ENCODE results near the gene MRM2.

The MRM2 gene

DNA sequence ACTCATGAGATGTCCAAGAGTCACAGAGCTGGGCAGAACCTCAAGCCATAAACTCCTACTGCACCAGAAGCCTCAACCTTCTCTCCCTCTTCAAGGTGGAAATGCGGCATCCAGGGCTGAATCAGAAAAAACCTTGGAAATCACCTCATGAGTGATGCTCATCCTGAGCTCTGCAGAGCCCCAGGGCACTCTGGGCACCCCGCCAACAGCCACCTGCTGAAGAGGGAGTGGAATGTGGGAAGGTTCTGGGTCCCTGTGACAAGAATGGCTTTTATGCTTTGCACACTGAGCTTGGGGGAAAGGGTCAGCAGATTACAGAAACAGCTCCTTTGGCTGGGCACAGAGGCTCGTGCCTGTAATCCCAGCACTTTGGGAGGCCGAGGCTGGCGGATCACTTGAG lies 18.8 kb upstream of the MRM2 start:
- H3K4me2 ChIP-seq: no peak overlapping the region
- no peak overlapping the region for H3K27ac ChIP-seq
- H3K27me3 ChIP-seq (ENCODE audit: insufficient read depth, low read depth): no peaks in the 10 kb centered on the region
- no peaks in the 10 kb centered on the region for H3K79me2 ChIP-seq (ENCODE audit: insufficient read depth, low read depth)
- no peaks in the 10 kb centered on the region for H3K4me1 ChIP-seq (ENCODE audit: low read depth, poor library complexity, severe bottlenecking)
- no peak overlapping the region for H2AFZ ChIP-seq (ENCODE audit: low read depth)
- TF ChIP-seq, protein P1, sequence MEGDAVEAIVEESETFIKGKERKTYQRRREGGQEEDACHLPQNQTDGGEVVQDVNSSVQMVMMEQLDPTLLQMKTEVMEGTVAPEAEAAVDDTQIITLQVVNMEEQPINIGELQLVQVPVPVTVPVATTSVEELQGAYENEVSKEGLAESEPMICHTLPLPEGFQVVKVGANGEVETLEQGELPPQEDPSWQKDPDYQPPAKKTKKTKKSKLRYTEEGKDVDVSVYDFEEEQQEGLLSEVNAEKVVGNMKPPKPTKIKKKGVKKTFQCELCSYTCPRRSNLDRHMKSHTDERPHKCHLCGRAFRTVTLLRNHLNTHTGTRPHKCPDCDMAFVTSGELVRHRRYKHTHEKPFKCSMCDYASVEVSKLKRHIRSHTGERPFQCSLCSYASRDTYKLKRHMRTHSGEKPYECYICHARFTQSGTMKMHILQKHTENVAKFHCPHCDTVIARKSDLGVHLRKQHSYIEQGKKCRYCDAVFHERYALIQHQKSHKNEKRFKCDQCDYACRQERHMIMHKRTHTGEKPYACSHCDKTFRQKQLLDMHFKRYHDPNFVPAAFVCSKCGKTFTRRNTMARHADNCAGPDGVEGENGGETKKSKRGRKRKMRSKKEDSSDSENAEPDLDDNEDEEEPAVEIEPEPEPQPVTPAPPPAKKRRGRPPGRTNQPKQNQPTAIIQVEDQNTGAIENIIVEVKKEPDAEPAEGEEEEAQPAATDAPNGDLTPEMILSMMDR (conservative IDR thresholded peaks at IDR 0.05; ENCODE audit: low read depth, low read length): no peak
- H3K9ac ChIP-seq: no peak overlapping the region
- no peaks in the 10 kb centered on the region for H4K20me1 ChIP-seq (ENCODE audit: insufficient read depth)
- H3K4me3 ChIP-seq (IDR thresholded peaks at IDR 0.05; ENCODE audit: insufficient read depth, low read depth, low read length): no peak overlapping the region
- no peaks in the 10 kb centered on the region for H3K36me3 ChIP-seq (ENCODE audit: insufficient read depth)

DNA sequence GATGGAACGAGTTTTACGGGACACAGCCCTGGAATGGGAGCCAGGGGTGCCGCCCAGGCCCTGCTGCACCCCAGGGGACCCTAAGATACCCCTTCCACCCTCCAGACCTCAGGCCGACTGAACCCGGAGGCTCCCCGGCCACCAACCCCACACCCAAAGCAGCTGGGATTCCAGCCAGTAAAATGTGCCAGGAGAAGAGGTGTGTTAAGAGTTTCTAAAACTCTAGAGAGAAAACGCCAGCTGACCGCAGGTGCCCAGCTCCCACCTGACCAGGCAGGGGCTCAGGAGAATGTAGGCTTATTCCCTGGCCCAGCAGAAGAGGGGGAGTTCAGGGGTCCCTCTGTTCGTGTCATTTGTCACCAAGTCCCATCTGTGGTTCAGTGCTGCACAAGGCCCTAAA lies 17.5 kb upstream of the MRM2 start:
- no peak overlapping the region for H3K27ac ChIP-seq
- no peaks in the 10 kb centered on the region for H3K27me3 ChIP-seq (ENCODE audit: insufficient read depth, low read depth)
- no peak overlapping the region for H3K9ac ChIP-seq
- no peaks in the 10 kb centered on the region for H3K36me3 ChIP-seq (ENCODE audit: insufficient read depth)
- TF ChIP-seq, protein P1 (conservative IDR thresholded peaks at IDR 0.05; ENCODE audit: low read depth, low read length): no peak
- no peak overlapping the region for H3K4me3 ChIP-seq (IDR thresholded peaks at IDR 0.05; ENCODE audit: insufficient read depth, low read depth, low read length)
- H3K4me1 ChIP-seq (ENCODE audit: low read depth, poor library complexity, severe bottlenecking): no peaks in the 10 kb centered on the region
- H2AFZ ChIP-seq (ENCODE audit: low read depth): no peak overlapping the region
- no peak overlapping the region for H3K4me2 ChIP-seq
- no peaks in the 10 kb centered on the region for H4K20me1 ChIP-seq (ENCODE audit: insufficient read depth)
- H3K79me2 ChIP-seq (ENCODE audit: insufficient read depth, low read depth): no peaks in the 10 kb centered on the region

GRCh38 chr7:2258661-2259365 lies 16.8 kb upstream of the MRM2 start:
- H3K4me2 ChIP-seq: no peak overlapping the region
- TF ChIP-seq, protein P1 (conservative IDR thresholded peaks at IDR 0.05; ENCODE audit: low read depth, low read length): no peak
- H3K79me2 ChIP-seq (ENCODE audit: insufficient read depth, low read depth): no peaks in the 10 kb centered on the region
- H3K4me1 ChIP-seq (ENCODE audit: low read depth, poor library complexity, severe bottlenecking): no peaks in the 10 kb centered on the region
- H2AFZ ChIP-seq (ENCODE audit: low read depth): no peak overlapping the region
- no peak overlapping the region for H3K27ac ChIP-seq
- H3K27me3 ChIP-seq (ENCODE audit: insufficient read depth, low read depth): no peaks in the 10 kb centered on the region
- H3K4me3 ChIP-seq (IDR thresholded peaks at IDR 0.05; ENCODE audit: insufficient read depth, low read depth, low read length): no peak overlapping the region
- no peaks in the 10 kb centered on the region for H4K20me1 ChIP-seq (ENCODE audit: insufficient read depth)
- H3K36me3 ChIP-seq (ENCODE audit: insufficient read depth): no peaks in the 10 kb centered on the region
- H3K9ac ChIP-seq: no peak overlapping the region

- no peak overlapping the region for H3K9ac ChIP-seq
- no peaks in the 10 kb centered on the region for H3K36me3 ChIP-seq (ENCODE audit: insufficient read depth)
- H2AFZ ChIP-seq (ENCODE audit: low read depth): no peak overlapping the region
- TF ChIP-seq, protein P1 (conservative IDR thresholded peaks at IDR 0.05; ENCODE audit: low read depth, low read length): no peak
- no peaks in the 10 kb centered on the region for H4K20me1 ChIP-seq (ENCODE audit: insufficient read depth)
- H3K27me3 ChIP-seq (ENCODE audit: insufficient read depth, low read depth): no peaks in the 10 kb centered on the region
- H3K27ac ChIP-seq: no peak overlapping the region
- H3K4me3 ChIP-seq (IDR thresholded peaks at IDR 0.05; ENCODE audit: insufficient read depth, low read depth, low read length): no peak overlapping the region
- no peaks in the 10 kb centered on the region for H3K79me2 ChIP-seq (ENCODE audit: insufficient read depth, low read depth)
- H3K4me2 ChIP-seq: no peak overlapping the region
- no peaks in the 10 kb centered on the region for H3K4me1 ChIP-seq (ENCODE audit: low read depth, poor library complexity, severe bottlenecking)
These were observed 15.6 kb upstream of the MRM2 start for GRCh38 chr7:2257651-2258050.

Data from KMS-11 (cell line).